HG03457 (cell line): ENCODE results near the gene OS9.
A peak's percentile ranks its signal among the peaks of the same experiment; 100 is the strongest.

Source experiments
- ATAC-seq: cut with Tn5 transposase; IDR thresholded peaks from one replicate; pipeline ENCODE4 v1.9.1; 2021; ENCODE audit warnings: moderate number of reproducible peaks; ENCODE audit not compliant: unreplicated experiment

Gene OS9

DNA sequence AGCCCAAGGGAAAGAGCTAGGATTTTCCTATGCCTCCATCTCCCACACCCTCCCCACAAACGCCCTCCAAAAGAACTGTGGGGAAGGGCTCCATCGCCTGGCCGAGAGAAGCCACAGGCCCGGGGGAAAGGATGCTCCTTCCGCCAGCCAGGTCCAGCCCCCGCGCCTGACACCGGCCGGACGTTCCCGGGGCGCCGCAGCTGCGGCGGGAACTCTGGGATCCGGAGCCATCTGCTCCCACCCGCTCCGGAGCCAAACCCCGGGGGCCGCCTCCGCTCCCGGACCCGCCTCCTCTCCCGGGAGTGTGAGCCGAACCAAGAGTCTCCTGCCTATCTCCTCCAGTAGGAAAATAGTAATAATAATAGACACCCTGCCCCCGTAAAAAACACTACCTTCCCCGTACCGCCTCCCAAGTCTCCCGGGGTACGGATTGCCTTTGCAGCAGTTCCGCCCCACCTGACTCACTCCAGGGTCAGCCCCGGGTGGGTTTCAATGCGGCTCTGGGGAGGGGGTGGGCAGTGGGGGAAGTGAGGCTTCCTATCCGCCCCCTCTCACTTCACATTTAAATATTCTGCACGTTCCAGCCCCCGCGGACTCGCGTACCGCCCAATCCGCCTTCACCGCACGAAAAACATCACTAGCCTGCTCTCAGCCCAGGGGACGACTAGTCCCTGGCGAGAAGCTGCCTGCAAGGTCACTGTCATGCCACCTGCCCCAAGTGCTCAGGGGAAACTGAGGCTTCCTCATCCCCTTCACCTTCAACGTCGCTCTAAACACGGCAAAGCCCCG, 42.2 kb downstream of the OS9 start:
- ATAC-seq: no peak

GRCh38 chr12:57736741-57737466, 43.0 kb downstream of the OS9 start:
- no peak for ATAC-seq

DNA sequence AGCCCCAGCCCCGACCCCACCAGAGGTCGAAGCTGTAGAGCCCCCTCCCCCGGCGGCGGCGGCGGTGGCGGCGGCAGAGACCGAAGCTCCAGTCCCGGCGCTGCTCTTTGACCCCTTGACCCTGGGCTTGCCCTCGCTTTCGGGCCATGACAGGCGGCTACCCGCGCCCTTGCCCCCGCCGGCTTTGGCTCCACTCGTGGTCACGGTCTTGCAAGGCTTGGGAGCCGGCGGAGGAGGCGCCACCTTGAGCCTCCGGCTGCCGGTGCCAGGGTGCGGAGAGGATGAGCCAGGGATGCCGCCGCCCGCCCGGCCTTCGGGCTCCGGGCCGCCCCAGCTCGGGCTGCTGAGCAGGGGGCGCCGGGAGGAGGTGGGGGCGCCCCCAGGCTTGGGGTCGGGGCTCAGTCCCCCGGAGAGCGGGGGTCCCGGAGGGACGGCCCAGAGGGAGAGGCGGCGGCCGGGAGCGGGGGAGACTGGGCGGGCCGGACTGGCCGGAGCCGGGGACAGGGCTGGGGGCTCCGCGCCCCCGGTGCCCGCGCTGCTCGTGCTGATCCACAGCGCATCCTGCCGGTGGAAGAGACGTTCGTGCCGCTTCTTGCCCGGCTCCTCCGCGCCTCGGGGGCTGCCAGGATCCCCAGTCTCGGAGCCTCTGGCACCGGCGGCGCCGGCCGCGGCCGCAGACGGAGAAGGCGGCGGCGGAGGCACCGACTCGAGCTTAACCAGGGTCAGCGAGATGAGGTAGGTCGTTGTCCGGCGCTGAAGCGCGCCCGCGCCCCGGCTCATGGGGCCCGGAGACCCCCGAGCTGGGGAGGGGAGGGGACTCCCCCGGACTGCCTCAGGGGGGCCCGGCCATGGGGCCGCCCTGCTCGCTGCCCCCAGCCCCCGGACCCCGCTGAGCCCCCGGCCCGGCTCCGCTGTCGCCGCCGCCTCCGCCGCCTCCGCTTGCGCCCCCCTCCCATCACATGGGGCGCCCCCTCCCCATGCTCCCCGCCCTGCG, 43.8 kb downstream of the OS9 start:
- ATAC-seq: no peak

GRCh38 chr12:57738661-57739237, 44.8 kb downstream of the OS9 start, which contains the start of gene AGAP2:
Gene AGAP2 (minus strand): TSS chr12:57738742. CDS start chr12:57738246, 496 bp downstream.
- ATAC-seq: no peak

GRCh38 chr12:57739387-57739786, 45.5 kb downstream of the OS9 start:
- no peak for ATAC-seq

DNA sequence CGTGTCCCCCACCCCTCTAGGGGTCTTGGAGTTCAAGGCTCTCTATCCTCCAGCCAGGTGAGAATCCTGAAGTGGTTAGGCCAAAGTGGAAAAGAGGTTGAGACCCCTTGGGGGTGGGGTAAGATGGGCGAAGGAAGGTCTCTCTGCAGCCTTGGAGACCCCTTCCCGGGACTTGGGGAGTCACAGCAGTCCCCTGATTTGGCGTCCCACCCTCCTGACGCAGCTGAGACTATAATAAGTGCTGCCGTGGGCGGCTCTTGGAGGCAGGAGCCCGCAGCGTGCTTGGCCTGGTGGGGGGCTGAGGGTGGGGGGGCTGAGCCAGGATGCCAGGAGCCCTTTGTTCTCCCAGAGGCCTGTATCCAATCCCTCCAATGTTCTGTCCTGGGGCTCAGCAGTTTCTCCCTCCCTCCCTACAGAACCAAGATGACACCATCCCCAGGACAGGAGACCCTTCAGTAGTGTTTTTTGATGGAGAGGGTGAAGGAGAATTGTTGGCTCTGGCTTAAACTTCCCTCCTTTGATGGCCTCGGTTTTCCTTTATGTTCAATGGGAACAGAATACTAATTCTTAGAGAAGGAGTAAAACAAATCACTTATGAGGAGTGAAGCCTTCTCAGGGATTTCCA, 46.1 kb downstream of the OS9 start:
- no peak for ATAC-seq

GRCh38 chr12:57740656-57741412, 46.9 kb downstream of the OS9 start:
- ATAC-seq: peak; percentile 41

DNA sequence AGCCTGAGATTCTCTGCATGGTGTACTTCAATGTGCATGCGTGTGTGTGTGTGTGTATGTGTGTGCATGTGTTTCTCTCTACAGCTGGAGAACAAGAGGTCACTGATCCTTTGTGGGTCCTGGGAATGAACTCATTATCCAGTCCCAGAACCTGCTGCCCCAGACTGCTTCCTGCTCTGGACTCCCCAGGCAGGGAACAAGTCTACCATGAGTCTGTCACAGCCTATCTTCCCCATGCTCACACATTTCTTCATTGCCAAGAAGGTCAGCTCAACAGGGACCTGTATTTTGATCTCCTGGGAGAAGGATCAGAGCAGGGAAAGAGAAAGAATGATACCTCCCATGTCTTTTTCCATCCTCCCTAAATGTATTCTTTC, 47.5 kb downstream of the OS9 start:
- ATAC-seq: no peak

DNA sequence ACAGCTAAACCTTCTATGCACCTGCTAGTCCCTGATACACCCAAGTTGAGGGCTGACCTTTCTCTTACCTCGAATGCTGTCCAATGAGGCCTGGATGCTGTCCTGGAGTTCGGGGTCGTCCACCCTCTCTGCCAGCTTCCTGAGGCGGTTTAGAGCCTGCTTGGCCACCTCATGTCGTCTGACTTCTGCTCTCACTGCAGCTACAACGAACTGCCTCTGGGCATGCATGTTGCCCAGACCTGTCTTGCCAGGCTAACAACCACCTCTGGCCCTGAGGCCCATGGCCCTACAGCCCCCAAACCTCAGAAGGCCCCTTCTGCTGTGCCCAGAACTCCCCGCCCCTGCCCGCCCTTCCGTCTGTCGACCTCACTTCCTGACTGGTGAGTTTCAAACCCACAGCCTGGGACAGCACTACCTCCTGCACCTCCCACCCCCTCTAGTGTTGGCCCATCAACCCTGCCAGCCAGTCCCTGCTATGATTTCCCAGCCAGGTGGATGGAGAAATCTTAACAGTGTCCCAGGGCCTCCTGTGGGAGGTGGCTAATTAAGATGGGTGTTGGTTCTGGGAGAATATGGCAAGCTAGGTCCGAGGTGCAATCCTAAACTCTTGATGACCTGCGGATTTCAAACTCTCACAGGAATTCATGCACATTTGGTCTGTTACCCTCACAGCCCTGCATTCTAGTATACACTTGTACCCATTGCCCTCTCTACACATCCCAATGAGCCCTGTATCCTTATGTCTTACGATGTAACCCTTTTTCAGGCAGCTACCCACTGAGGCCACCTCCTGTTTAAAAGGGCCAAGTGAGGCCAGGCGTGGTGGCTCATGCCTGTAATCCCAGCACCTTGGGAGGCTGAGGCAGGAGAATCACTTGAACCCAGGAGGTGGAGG, 48.2 kb downstream of the OS9 start:
- peak; percentile 51 for ATAC-seq

DNA sequence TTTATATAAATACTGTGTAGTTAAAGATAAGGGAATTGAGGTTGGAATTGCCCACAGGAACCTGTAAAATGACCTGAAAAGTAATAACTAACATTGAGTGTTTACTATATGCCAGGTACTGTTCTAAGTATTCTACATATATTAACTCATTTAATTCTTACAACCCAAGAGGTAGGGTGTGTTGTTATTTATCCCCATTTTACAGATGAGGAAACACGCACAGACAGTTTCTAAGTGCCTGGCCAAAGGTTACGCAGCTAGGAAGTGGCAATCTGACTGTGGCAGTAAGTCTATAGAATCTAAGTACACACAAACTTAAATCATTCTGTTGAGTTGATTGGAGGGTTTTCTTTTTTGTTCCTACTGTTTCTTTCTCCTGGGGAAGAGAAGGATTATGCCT, 49.8 kb downstream of the OS9 start:
- ATAC-seq: no peak

- ATAC-seq: peak; percentile 32
Observed at GRCh38 chr12:57744194-57744776, 50.4 kb downstream of the OS9 start.

DNA sequence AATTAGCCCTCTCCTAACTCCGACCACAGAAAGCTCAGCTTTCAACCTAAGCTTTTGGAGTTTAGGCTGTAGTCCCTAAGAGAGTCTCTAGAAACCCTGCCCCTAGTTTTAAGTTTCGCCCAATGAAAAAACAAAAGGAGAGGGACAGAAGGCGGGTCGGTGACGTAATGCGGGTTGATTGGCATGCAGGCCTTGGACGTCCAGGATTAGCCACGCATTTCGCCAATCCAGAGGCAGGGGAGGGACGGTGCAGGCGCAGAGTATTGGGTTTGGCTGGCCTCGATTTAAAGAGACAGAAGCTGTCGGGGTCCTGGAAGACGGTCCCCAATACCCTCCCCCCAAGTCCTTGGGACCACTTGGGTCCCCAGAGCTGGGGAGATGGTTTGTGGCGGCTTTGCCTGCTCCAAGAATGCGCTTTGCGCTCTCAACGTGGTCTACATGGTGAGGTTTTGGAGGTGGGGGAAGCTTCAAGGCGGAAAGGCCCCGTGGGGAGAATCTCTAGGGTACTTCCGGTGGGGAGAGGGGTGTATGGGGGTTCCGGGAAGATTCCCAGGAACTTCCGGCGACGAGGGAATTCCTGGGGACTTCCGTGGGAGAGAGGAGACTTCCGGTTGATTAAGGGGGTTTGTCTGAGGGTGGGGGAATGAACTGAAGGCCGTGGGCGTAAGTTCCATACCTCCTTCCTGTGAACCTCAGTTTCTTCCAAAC, 51.0 kb downstream of the OS9 start, which contains the start of gene TSPAN31:
TSS of gene TSPAN31 (plus strand) at position 263 of the 708 bp plus-strand sequence. CDS start at position 379, 116 bp downstream.
- peak; percentile 66 for ATAC-seq

DNA sequence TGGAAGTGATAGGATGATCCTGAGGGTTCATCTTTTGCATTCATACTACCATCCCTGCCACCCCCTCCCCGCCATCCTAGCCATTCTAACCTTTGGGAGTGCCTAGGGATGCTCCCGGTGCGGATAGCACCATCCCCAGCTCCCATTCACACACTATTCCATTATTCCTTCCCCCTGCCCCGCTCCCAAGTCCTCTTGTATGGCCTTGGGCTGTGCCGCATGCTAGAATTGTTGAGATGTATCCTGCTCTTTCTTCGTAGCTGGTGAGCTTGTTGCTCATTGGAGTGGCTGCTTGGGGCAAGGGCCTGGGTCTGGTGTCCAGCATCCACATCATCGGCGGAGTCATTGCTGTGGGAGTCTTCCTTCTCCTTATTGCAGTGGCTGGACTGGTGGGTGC, 51.6 kb downstream of the OS9 start:
- no peak for ATAC-seq

- ATAC-seq: no peak
Observed at GRCh38 chr12:57746025-57746424, 52.1 kb downstream of the OS9 start.

DNA sequence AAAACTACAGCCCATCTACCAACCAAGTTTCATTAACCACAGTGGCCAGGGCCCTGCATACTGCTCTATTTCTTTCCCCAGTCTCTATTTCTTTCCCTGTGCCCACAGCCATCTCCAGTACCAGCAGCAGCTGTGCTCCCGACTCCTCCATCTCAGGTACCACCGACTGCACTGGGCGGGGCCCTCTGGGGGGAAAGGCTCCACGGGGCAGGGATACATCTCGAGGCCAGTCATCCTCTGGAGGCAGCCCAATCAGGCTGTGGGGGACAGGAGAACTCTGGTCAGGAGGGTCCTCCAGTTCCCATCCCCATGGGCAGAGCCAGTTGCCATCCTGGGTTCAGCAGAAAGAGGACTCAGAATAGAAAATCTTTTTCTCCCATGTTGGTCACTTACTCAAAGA, 55.1 kb downstream of the OS9 start:
- ATAC-seq: no peak

DNA sequence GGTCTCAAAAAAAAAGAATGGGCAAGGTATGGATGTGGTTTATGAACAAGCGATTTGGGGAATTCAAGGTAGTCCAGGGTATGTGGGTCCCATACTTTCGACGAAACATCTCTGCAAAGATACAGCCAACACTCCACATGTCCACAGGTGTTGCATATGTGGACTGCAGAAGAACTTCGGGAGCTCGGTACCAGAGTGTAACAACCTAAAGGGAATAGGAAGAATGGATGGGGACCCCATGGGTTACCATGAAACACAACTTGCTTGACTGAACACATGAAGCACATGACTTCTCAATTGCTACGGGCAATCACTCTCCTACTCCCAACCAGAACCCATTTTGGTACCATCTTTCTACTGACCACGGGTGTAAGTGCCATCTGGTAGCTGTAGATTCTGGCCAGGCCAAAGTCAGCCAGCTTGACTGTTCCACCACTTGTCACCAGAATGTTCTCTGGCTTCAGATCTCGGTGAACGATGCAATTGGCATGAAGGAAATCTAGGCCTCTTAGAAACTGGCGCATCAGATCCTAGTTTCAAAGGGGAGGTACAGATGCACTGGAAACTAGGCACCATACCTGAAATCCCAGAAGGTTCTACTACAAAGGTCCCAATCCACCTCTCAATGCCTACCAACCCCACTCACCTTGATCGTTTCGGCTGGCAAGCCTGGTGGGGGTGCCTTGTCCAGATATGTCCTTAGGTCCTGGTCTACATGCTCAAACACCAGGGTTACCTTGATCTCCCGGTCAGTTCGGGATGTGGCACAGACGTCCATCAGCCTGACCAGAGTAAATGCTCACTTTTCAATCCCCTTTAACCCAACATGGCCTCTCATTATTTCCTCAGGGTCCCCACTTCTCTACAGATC, 56.9 kb downstream of the OS9 start:
- no peak for ATAC-seq

DNA sequence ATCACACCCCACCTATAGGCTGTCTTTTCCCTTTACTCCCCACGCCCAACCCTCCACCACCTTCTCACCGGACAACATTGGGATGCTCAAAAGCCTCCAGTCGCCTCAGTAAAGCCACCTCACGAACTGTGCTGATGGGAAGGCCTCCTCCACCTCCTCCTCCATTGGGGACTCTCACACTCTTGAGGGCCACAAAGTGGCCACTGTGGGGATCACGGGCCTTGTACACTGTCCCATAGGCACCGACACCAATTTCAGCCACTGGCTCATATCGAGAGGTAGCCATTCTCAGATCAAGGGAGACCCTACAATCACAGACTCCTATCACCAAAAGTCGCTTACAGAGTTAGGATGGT, 57.5 kb downstream of the OS9 start:
- ATAC-seq: no peak
